Psoas muscle (tissue), 8 donors: ENCODE measurements around the gene COA1. TPM values are rescaled to one million over a fixed set of nuclear protein-coding genes. Genes with fewer than 3 reads are reported as not detected.

Source experiments
- ATAC-seq, 4 donors: fragments of 200-7000 bp; cut with Tn5 transposase; one replicate each; pipeline ENCODE4 v1.9.1; 2020; ENCODE audit warnings: moderate library complexity in 3 of 4, mild to moderate bottlenecking in 2 of 4
- DNase-seq, 2 donors: peaks; one replicate each; pipeline ENCODE4 v3.0.0-alpha.2; 2020
- H3K27ac ChIP-seq: fragments of 200-600 bp; one replicate; pipeline ENCODE4 v1.8.0; 2022
- H3K27me3 ChIP-seq, 3 donors: fragments of 200-600 bp in 1 of 3; one replicate each; pipeline versions ENCODE4 v1.6.1 to v1.8.0; 2013 to 2022; ENCODE audit warnings: low read length in 2 of 3, mild to moderate bottlenecking in 2 of 3, moderate library complexity in 1 of 3; ENCODE audit not compliant: insufficient read depth in 3 of 3
- H3K36me3 ChIP-seq, 2 donors: fragments of 200-600 bp in 1 of 2; one replicate each; pipeline versions ENCODE4 v1.6.1 to v1.8.0; 2013 to 2022; ENCODE audit warnings: low read depth in 1 of 2, mild to moderate bottlenecking in 1 of 2, moderate library complexity in 1 of 2; ENCODE audit not compliant: insufficient read depth in 1 of 2
- H3K4me1 ChIP-seq: fragments of 200-600 bp; one replicate; pipeline ENCODE4 v1.8.0; 2022
- H3K4me3 ChIP-seq: fragments of 200-600 bp; one replicate; pipeline ENCODE4 v1.8.0; 2022; ENCODE audit warnings: mild to moderate bottlenecking
- H3K9me3 ChIP-seq: fragments of 200-600 bp; one replicate; pipeline ENCODE4 v1.8.0; 2022
- CTCF ChIP-seq: fragments of 200-600 bp; IDR thresholded peaks from one replicate; pipeline ENCODE4 v1.8.0; 2022; ENCODE audit warnings: antibody characterized with exemption
- WGBS, 3 donors: extraction: QIAGEN DNeasy Blood & Tissue Kit; methylation state at CpG; one replicate each; pipeline versions ENCODE4 v1.1.6 to v1.1.7; 2013; 5-methylcytosine and 5-hydroxymethylcytosine counted together
- intact Hi-C, 2 donors: fragments of 100-400 bp; cut with DNase I; formaldehyde crosslinking; loops; one replicate each; pipeline versions ENCODE4 v1.11.0 to v1.14.2; 2022
- polyA plus RNA-seq, 3 donors: library from polyadenylated mRNA; stranded (reverse); fragments of 200-250 nt; gene quantifications; one replicate each; pipeline ENCODE4 v1.2.3, GENCODE V29; 2013
- total RNA-seq, 4 donors: library from RNA; stranded (reverse); fragmentation: NEBNext Ultra II Directional in 2 of 4; extraction: Animal tissue kit (Norgen Biotek cat#: 25700) in 2 of 4; gene quantifications; one replicate each; pipeline versions ENCODE4 v1.2.1 to v1.2.4, GENCODE V29; 2021 to 2023
- donor health status: healthy with polysubstance abuse.
- donor health status: DM: no; HTN: no; CAD: no; lungs with moderate emphysema.
- donor health status: Bipolar disorder and iron deficiency.
- donor health status: healthy.
- donor health status: DM: yes; HTN: yes; CAD: no.
- donor health status: DM: no; HTN: no; CAD: no.
- donor health status: DM: no; HTN: no; CAD: no.
- donor health status: DM: yes; HTN: yes; CAD: no.

Gene COA1
- total and polyA plus RNA-seq, 7 donors: 41.5 to 74.9 (median 60.5) TPM

DNA sequence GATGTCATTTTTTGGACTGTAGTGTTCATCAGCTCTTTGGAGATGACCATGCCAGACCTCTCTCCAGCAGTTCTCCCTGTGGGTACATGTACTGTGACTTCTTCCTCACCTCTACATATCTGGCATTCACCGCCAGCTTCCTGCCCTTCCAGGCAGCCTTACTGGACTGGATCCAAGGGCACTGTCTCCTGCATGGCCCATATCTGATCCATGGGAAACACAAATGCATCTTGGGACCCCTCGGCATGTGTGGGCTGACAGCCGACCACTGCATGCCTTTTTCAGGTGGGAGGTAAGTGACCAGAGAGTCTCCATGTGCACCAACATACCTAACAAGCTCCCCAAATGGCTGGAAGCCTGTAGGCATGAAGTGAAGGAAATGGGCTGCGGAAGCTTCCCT is 25.3 kb upstream of the COA1 start:
- Histone ChIP-seq H3K4me3 (no peak overlapping the region), H3K4me1 (peaks cover 8% of the 10 kb centered on the region), H3K27ac (no peak overlapping the region), H3K36me3 (no peaks in the 10 kb centered on the region), H3K27me3 (no peaks in the 10 kb centered on the region), H3K9me3 (no peaks in the 10 kb centered on the region)
- no peak for TF ChIP-seq CTCF
- ATAC-seq (no peak), DNase-seq (no peak)
- intact Hi-C loops: loop anchor here in 1 of 2 donors (10.0 kb wide), 1 partner anchor 80 kb away; no protein-coding TSS in a partner anchor
- 78 to 86% (median 81%) methylated on average over 4 of the region's 4 CpGs for WGBS, 3 donors

- no peaks in the 10 kb centered on the region for H3K27me3 ChIP-seq
- H3K9me3 ChIP-seq: no peaks in the 10 kb centered on the region
- ATAC-seq (no peak), DNase-seq (no peak)
- H3K4me1 ChIP-seq: peaks cover 4% of the 10 kb centered on the region
- no peaks in the 10 kb centered on the region for H3K36me3 ChIP-seq
- no peak for TF ChIP-seq CTCF
- no peak overlapping the region for H3K27ac ChIP-seq
- WGBS, 3 donors: 86 to 94% (median 92%) methylated on average over 3 of the region's 3 CpGs
- H3K4me3 ChIP-seq: no peak overlapping the region
- intact Hi-C loops: loop anchor here in 1 of 2 donors (10.0 kb wide), 1 partner anchor 81 kb away; no protein-coding TSS in a partner anchor
Measured at GRCh38 chr7:43753843-43754242, 24.5 kb upstream of the COA1 start.

GRCh38 chr7:43753271-43753810 is 24.0 kb upstream of the COA1 start:
- 80 to 100% (median 100%) methylated on average over 1 of the region's 1 CpG for WGBS, 3 donors
- Histone ChIP-seq H3K27me3 (no peaks in the 10 kb centered on the region), H3K4me1 (peaks cover 4% of the 10 kb centered on the region), H3K36me3 (no peaks in the 10 kb centered on the region), H3K9me3 (no peaks in the 10 kb centered on the region), H3K27ac (no peak overlapping the region), H3K4me3 (no peak overlapping the region)
- no peak for TF ChIP-seq CTCF
- intact Hi-C loops: loop anchor here in 1 of 2 donors (10.0 kb wide), 1 partner anchor 81 kb away; no protein-coding TSS in a partner anchor
- ATAC-seq: no peak
- DNase-seq: no peak

DNA sequence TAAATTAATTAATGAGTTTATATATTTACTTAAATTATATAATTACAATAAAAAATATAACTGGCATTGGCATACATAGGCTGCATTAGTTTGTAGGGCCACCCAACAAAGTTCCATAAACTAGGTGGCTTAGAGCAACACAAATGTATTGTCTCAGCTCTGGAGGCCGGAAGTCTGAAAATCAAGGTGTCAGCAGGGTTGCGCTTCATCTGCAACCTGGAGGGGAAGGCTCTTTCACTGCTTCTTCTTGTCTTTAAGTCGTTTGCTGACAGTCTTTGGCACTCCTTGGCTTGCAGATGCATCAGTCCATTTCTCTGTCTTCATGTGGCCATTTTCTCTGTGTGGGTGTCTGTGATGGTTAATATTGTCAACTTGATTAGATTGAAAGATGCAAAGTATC is 23.1 kb upstream of the COA1 start:
- 78 to 85% (median 81%) methylated on average over 3 of the region's 3 CpGs for WGBS, 3 donors
- Histone ChIP-seq H3K4me1 (peaks cover 4% of the 10 kb centered on the region), H3K27me3 (no peaks in the 10 kb centered on the region), H3K27ac (no peak overlapping the region), H3K36me3 (no peaks in the 10 kb centered on the region), H3K9me3 (no peaks in the 10 kb centered on the region), H3K4me3 (no peak overlapping the region)
- DNase-seq: no peak
- TF ChIP-seq CTCF: no peak
- intact Hi-C loops: loop anchor here in 1 of 2 donors (10.0 kb wide), 1 partner anchor 82 kb away; no protein-coding TSS in a partner anchor
- ATAC-seq: no peak
